ENCODE data around the gene APBB1. TPM values are rescaled to one million over a fixed set of nuclear protein-coding genes. Genes with fewer than 3 reads are reported as not detected.

Gene APBB1
- total and polyA plus RNA-seq, 10 of the 15 experiments (the other 5 are each of a cell fraction or from before 2014, with no cell fraction given): 0.31 to 10.6 (median 5.4) TPM

DNA sequence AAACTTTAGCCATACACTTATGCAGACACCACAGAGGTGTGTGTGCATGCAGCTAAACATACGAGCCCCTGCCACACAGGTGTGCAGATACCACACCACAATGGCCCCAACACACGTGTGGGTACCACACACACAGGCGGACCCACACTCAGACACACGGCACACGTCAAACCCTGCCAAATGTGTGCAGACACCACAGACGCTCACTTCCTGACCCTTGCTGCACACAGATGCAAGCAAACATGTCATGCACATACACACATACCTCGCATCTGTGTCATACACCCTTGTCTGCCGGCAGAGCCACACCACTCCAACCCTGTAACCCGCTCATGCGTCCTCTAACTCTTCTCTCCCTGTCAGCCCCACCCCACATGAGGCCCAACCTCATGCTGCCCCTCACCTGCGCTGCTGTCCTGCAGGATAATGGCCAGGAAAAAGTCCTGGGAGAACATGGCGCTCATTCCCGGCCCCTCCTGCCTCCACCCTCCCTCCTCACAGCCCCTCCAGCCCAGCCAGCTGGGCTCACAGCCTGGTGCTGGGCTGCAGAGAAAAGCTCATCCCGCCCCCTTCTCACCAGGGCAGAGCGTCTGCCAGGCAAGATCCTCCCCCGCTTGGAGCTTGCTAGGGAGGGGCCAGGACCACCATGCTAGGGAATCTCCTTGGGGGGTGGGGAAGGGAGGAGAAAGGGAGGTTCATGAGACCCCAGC lies 14.4 kb downstream of the APBB1 start:
- Histone ChIP-seq H3K79me2 (ENCODE audit: control insufficient read depth, insufficient read depth, low read length) (no peaks in the 10 kb centered on the region), H3K9ac (ENCODE audit: control insufficient read depth, insufficient read depth, low read length) (no peak overlapping the region), H2AFZ (ENCODE audit: control insufficient read depth, low read depth, low read length) (no peak overlapping the region), H3K4me3 (no peak overlapping the region), H4K20me1 (ENCODE audit: control insufficient read depth, insufficient read depth) (no peaks in the 10 kb centered on the region), H3K9me3 (replicated peaks; ENCODE audit: control insufficient read depth, insufficient read depth, low read length) (no peaks in the 10 kb centered on the region), H3K4me1 (ENCODE audit: control insufficient read depth, insufficient read depth, low read length) (peaks cover 25% of the 10 kb centered on the region), H3K4me2 (ENCODE audit: control insufficient read depth, insufficient read depth) (no peak overlapping the region), H3K27ac (ENCODE audit: control insufficient read depth, insufficient read depth) (no peak overlapping the region), H3K36me3 (ENCODE audit: control insufficient read depth in 2 of 2, insufficient read depth in 2 of 2, low read length in 1 of 2) (no peaks in the 10 kb centered on the region), H3K27me3 (replicated peaks in 1 of 2; ENCODE audit: control insufficient read depth in 2 of 2, insufficient read depth in 2 of 2, low read length in 1 of 2) (no peaks in the 10 kb centered on the region)
- in situ Hi-C loops (cut with MboI) (no loop called here), intact Hi-C loops (cut with micrococcal nuclease; ENCODE audit: unreplicated experiment) (loop anchor here (5.0 kb wide), 1 partner anchor 68 kb away; the partner anchor contains the start of gene TRIM3)
- WGBS (ENCODE audit: insufficient coverage, insufficient replicate concordance, low lambda C conversion rate, missing lambda C conversion rate): 76% methylated on average over 16 of the region's 16 CpGs
- ChIA-PET SMC1A (ENCODE audit: uncharacterized antibody, unreplicated experiment) (interaction anchor here (0.8 to 2.7 kb wide), 2 partner anchors 25 to 34 kb away, joined by 3 to 21 read pairs; no protein-coding TSS in a partner anchor), POLR2A (no interaction called here), CTCF (interaction anchor here (1.5 to 4.4 kb wide), 2 partner anchors 26 to 301 kb away, joined by 4 to 42 read pairs; no protein-coding TSS in a partner anchor), RAD21 (ENCODE audit: unreplicated experiment) (interaction anchor here (2.7 to 3.3 kb wide), 3 partner anchors 14 to 39 kb away, joined by 11 to 24 read pairs (median 16); partner anchors contain the start of gene SMPD1)
- ATAC-seq (no peak; the same call in 2 of the 3 replicates), FAIRE-seq (no peak), DNase-seq (ENCODE audit: low read depth, low spot score) (no peak)
- BruUV-seq (replicated peaks): no TSS peak
- no peak for TF ChIP-seq CREB1 (IDR thresholded peaks at IDR 0.05; ENCODE audit: low read depth)
- no peak for TF ChIP-seq FOXK2 (IDR thresholded peaks at IDR 0.05)
- TF ChIP-seq, protein P1, sequence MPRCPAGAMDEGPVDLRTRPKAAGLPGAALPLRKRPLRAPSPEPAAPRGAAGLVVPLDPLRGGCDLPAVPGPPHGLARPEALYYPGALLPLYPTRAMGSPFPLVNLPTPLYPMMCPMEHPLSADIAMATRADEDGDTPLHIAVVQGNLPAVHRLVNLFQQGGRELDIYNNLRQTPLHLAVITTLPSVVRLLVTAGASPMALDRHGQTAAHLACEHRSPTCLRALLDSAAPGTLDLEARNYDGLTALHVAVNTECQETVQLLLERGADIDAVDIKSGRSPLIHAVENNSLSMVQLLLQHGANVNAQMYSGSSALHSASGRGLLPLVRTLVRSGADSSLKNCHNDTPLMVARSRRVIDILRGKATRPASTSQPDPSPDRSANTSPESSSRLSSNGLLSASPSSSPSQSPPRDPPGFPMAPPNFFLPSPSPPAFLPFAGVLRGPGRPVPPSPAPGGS (IDR thresholded peaks at IDR 0.05; ENCODE audit: borderline replicate concordance, insufficient read depth, low read depth, low read length, poor library complexity, severe bottlenecking): no peak
- TF ChIP-seq FOS (IDR thresholded peaks at IDR 0.05; ENCODE audit: borderline replicate concordance, extremely low read depth, insufficient read length): no peak
- TF ChIP-seq SUZ12 (IDR thresholded peaks at IDR 0.05; ENCODE audit: unreplicated experiment): no peak
- no peak for TF ChIP-seq TARDBP (IDR thresholded peaks at IDR 0.05; ENCODE audit: borderline replicate concordance)
- no peak for TF ChIP-seq ZBED1 (IDR thresholded peaks at IDR 0.05; ENCODE audit: borderline replicate concordance)
- no peak for TF ChIP-seq IRF4 (IDR thresholded peaks at IDR 0.05; ENCODE audit: low read depth, low read length)
- TF ChIP-seq, protein P2, sequence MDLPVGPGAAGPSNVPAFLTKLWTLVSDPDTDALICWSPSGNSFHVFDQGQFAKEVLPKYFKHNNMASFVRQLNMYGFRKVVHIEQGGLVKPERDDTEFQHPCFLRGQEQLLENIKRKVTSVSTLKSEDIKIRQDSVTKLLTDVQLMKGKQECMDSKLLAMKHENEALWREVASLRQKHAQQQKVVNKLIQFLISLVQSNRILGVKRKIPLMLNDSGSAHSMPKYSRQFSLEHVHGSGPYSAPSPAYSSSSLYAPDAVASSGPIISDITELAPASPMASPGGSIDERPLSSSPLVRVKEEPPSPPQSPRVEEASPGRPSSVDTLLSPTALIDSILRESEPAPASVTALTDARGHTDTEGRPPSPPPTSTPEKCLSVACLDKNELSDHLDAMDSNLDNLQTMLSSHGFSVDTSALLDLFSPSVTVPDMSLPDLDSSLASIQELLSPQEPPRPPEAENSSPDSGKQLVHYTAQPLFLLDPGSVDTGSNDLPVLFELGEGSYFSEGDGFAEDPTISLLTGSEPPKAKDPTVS (IDR thresholded peaks at IDR 0.05; ENCODE audit: low read depth, low read length): no peak
- no peak for TF ChIP-seq NBN (IDR thresholded peaks at IDR 0.05)
- no peak for TF ChIP-seq RUNX3 (IDR thresholded peaks at IDR 0.05; ENCODE audit: low read length)
- TF ChIP-seq DPF2 (IDR thresholded peaks at IDR 0.05): no peak
- TF ChIP-seq, protein P3, sequence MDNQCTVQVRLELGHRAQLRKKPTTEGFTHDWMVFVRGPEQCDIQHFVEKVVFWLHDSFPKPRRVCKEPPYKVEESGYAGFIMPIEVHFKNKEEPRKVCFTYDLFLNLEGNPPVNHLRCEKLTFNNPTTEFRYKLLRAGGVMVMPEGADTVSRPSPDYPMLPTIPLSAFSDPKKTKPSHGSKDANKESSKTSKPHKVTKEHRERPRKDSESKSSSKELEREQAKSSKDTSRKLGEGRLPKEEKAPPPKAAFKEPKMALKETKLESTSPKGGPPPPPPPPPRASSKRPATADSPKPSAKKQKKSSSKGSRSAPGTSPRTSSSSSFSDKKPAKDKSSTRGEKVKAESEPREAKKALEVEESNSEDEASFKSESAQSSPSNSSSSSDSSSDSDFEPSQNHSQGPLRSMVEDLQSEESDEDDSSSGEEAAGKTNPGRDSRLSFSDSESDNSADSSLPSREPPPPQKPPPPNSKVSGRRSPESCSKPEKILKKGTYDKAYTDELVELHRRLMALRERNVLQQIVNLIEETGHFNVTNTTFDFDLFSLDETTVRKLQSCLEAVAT (IDR thresholded peaks at IDR 0.05): no peak
- TF ChIP-seq RB1 (IDR thresholded peaks at IDR 0.05; ENCODE audit: borderline replicate concordance): no peak
- no peak for TF ChIP-seq ZNF217 (IDR thresholded peaks at IDR 0.05)
- no peak for TF ChIP-seq POLR2AphosphoS5 (IDR thresholded peaks at IDR 0.05; ENCODE audit: low read length)
- TF ChIP-seq NFIC (IDR thresholded peaks at IDR 0.05; ENCODE audit: low read depth, low read length): no peak
- no peak for TF ChIP-seq STAT1 (conservative IDR thresholded peaks at IDR 0.05)
- TF ChIP-seq ZNF274 (IDR thresholded peaks at IDR 0.05; ENCODE audit: insufficient read depth, insufficient read length): no peak

Data from GM12878 (cell line).